Measurements from ENCODE around the gene TFAP2C. TPM values are rescaled to one million over a fixed set of nuclear protein-coding genes. Genes with fewer than 3 reads are reported as not detected.
A peak's percentile ranks its signal among the peaks of the same experiment; 100 is the strongest.

The TFAP2C gene
- total RNA-seq (ENCODE audit: low replicate concordance): 20.5 and 71.7 TPM in 2 replicates
- long read RNA-seq, partial matches to known transcripts: 24 of 26 reads
- long read RNA-seq, other reads (novel, unspliced or antisense): 1 of 26 reads

DNA sequence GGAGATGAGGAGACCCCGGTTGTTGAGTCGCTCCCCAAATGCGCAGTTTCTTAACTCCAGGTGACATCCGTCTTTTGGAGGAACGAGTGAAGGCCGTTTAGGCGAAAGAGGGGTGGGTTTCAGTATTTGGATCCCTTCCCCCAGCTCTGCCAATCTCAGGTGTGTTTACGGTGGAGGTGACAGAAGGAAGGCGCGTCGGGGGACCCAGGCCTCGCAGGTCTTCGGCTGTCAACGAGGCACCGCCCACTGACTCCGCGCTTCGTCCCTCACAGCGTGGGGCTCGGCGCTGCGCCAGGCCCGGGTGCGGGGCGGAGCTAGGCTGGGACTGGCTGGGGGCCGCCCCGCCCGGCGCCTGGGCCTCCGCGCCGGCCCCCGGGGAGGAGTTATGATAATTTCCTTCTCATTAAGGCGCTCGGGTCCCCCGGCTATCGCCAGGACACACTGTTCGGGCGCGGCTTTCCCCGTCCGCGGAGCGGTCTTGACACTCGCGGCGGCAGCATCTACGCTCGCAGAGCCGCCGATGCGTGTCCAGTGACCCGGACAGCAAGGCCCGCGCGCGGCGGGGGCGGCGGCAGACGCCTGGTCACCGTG is at the start of gene TFAP2C:
TFAP2C (plus strand) TSS at position 434 of the 591 bp plus-strand sequence. CDS start 239 bp downstream, outside the sequence.
- Mint-ChIP-seq H3K27ac (peak within 1 kb of the TSS; percentile 90), H3K36me3 (peaks cover 19% of the 10 kb centered on the region), H3K4me3 (peak within 1 kb of the TSS; percentile 92), H3K4me1 (ENCODE audit: unreplicated experiment) (peaks cover 33% of the 10 kb centered on the region), H3K27me3 (peaks cover 81% of the 10 kb centered on the region), H3K9me3 (no peaks in the 10 kb centered on the region)
- TF ChIP-seq, protein P1, sequence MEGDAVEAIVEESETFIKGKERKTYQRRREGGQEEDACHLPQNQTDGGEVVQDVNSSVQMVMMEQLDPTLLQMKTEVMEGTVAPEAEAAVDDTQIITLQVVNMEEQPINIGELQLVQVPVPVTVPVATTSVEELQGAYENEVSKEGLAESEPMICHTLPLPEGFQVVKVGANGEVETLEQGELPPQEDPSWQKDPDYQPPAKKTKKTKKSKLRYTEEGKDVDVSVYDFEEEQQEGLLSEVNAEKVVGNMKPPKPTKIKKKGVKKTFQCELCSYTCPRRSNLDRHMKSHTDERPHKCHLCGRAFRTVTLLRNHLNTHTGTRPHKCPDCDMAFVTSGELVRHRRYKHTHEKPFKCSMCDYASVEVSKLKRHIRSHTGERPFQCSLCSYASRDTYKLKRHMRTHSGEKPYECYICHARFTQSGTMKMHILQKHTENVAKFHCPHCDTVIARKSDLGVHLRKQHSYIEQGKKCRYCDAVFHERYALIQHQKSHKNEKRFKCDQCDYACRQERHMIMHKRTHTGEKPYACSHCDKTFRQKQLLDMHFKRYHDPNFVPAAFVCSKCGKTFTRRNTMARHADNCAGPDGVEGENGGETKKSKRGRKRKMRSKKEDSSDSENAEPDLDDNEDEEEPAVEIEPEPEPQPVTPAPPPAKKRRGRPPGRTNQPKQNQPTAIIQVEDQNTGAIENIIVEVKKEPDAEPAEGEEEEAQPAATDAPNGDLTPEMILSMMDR (conservative IDR thresholded peaks at IDR 0.05): no peak
- DNase-seq (ENCODE audit: extremely low spot score, unreplicated experiment): peak; percentile 85

DNA sequence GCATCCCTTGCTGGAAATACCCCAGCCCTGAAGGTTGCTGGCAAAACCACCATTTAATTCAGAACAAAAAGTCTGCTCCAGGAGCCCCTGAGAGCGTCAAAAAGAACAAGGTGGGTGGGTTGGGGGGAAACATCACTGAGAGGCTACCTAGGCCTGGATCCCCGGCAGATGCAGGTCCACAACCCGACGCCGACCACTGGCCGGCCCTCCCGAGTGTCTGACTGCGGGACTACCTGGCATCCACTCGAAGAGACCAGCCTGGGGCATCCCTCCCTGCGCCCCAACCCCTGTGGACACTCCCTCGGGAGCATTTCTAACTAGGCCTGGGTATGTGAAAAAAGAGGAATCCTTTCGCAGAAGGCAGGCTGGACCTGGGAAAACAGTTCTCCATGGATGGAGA is 48.9 kb upstream of the TFAP2C start:
- DNase-seq (ENCODE audit: extremely low spot score, unreplicated experiment): no peak
- Mint-ChIP-seq H3K36me3 (no peaks in the 10 kb centered on the region), H3K27ac (no peak overlapping the region), H3K4me1 (ENCODE audit: unreplicated experiment) (no peaks in the 10 kb centered on the region), H3K4me3 (no peak overlapping the region), H3K27me3 (peaks cover 6% of the 10 kb centered on the region), H3K9me3 (no peaks in the 10 kb centered on the region)
- TF ChIP-seq, protein P1 (conservative IDR thresholded peaks at IDR 0.05): no peak

DNA sequence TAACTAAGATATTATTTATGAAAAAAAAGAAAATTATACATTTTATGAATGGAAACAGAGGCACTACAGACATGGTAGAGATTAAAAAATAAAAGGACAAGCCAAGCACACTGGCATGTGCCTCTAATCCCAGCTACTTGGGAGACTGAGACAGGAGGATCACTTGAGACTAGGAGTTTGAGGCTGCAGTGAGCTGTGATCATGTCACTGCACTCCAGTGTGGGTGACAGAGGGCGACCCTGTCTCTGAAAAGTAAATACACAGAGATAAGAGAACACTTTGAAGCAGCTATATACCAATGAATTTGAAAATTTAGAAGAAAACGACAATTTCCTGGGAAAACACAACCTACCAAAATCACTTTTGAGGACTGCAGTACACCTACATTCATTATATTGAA is 47.4 kb upstream of the TFAP2C start:
- Mint-ChIP-seq H3K27me3 (no peaks in the 10 kb centered on the region), H3K4me1 (ENCODE audit: unreplicated experiment) (no peaks in the 10 kb centered on the region), H3K36me3 (no peaks in the 10 kb centered on the region), H3K4me3 (no peak overlapping the region), H3K9me3 (no peaks in the 10 kb centered on the region), H3K27ac (no peak overlapping the region)
- no peak for DNase-seq (ENCODE audit: extremely low spot score, unreplicated experiment)
- TF ChIP-seq, protein P1 (conservative IDR thresholded peaks at IDR 0.05): no peak

DNA sequence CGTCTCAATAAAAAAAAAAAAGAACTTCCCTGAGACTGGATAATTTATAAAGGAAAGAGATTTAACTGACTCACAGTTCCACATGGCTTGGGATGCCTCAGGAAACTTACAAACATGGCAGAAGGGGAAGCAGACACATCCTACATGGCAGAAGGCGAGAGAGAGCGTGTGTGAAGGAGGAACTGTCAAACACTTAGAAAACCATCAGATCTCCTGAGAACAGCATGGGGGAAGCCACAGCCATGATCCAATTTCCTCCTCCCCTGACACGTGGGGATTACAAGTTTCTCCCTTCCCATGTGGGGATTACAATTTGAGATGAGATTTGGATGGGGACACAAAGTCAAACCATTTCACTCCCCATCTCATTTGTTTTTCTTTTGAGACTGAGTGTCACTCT is 46.6 kb upstream of the TFAP2C start:
- TF ChIP-seq, protein P1 (conservative IDR thresholded peaks at IDR 0.05): no peak
- Mint-ChIP-seq H3K9me3 (no peaks in the 10 kb centered on the region), H3K27ac (peak overlapping the region; percentile 38)

DNA sequence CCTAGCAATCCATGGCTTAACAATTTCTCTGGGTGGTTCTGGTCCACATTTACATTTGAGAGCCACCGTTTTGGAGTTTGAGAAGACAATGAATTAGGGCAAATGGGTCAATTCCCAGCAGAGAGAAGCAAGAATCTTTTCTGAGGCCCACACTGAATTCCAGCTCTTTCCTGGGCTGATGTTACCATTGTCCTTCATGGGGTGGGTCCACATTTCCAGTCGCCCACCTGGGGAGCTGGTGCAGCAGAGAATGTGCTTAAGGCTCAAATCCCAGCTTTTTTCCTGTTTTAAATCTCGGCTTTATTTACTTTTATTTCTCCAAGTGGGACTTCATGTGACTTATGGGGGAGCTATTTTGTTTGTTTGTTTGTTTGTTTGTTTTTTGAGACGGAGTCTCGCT is 44.2 kb upstream of the TFAP2C start:
- Mint-ChIP-seq H3K27ac (no peak overlapping the region), H3K36me3 (no peaks in the 10 kb centered on the region), H3K4me1 (ENCODE audit: unreplicated experiment) (peaks cover 6% of the 10 kb centered on the region), H3K4me3 (no peak overlapping the region), H3K9me3 (no peaks in the 10 kb centered on the region), H3K27me3 (no peaks in the 10 kb centered on the region)
- TF ChIP-seq, protein P1 (conservative IDR thresholded peaks at IDR 0.05): no peak
- DNase-seq (ENCODE audit: extremely low spot score, unreplicated experiment): no peak

More for the DNA sequence above, 46.6 kb upstream of the TFAP2C start:
- Mint-ChIP-seq H3K4me3 (no peak overlapping the region), H3K27me3 (no peaks in the 10 kb centered on the region), H3K4me1 (ENCODE audit: unreplicated experiment) (no peaks in the 10 kb centered on the region), H3K36me3 (no peaks in the 10 kb centered on the region)
- DNase-seq (ENCODE audit: extremely low spot score, unreplicated experiment): no peak
